ENCODE data around the gene GTF3A.

- TF ChIP-seq TAF1 (IDR thresholded peaks at IDR 0.05; ENCODE audit: borderline replicate concordance, insufficient read depth, low read length), result no peak
- no peak for TF ChIP-seq SIN3A (IDR thresholded peaks at IDR 0.05; ENCODE audit: borderline replicate concordance, insufficient read depth, low read length)
- no peak for TF ChIP-seq FOXP2 (optimal IDR thresholded peaks at IDR 0.05; ENCODE audit: borderline replicate concordance, extremely low read depth, extremely low read length, insufficient read depth)
Observed at GRCh38 chr13:27403727-27404385, 20.6 kb upstream of the GTF3A start.
